ENCODE data around the gene MICAL2. TPM values are rescaled to one million over a fixed set of nuclear protein-coding genes. Genes with fewer than 3 reads are reported as not detected.

Gene MICAL2
- polyA plus RNA-seq, 2 donors = 4.5 to 6.2 TPM

DNA sequence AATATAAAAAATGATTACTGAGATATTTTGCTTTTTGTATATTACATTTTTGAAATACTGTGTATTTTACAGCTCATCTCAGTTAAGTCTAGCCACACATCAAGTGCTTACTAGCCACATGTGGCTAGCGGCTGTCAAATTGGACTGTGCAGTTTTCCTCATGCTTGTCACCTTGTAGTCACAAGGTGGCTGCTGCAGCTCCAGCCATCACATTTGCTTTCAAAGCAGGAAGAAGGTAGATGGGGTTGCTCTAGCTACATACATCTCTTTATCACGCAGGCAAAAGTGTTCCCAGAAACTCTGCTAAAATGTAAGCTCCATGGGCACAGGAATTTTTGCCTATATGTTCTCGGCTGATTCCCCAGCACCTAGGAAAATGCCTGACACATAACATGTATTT lies 61.5 kb downstream of the MICAL2 start:
- no peaks in the 10 kb centered on the region for H3K36me3 ChIP-seq (ENCODE audit: control insufficient read depth in 2 of 2, insufficient read depth in 2 of 2, low read length in 1 of 2)
- H3K27ac ChIP-seq (ENCODE audit: low read depth in 2 of 2, low read length in 1 of 2) = no peak overlapping the region
- 98% methylated on average over 3 of the region's 3 CpGs for WGBS, 2 donors
- H3K4me3 ChIP-seq (ENCODE audit: low read depth in 1 of 2, low read length in 2 of 2) = no peak overlapping the region
- no peaks in the 10 kb centered on the region for H3K27me3 ChIP-seq (ENCODE audit: control insufficient read depth in 1 of 2, insufficient read depth in 2 of 2, low read length in 2 of 2)
- H3K9me3 ChIP-seq (ENCODE audit: control insufficient read depth in 2 of 2, insufficient read depth in 1 of 2, low read depth in 1 of 2, low read length in 1 of 2) = no peaks in the 10 kb centered on the region
- H3K4me1 ChIP-seq (ENCODE audit: control insufficient read depth in 2 of 2, insufficient read depth in 2 of 2, low read length in 1 of 2) = peaks cover 0 to 3% of the 10 kb centered on the region in 2 donors

DNA sequence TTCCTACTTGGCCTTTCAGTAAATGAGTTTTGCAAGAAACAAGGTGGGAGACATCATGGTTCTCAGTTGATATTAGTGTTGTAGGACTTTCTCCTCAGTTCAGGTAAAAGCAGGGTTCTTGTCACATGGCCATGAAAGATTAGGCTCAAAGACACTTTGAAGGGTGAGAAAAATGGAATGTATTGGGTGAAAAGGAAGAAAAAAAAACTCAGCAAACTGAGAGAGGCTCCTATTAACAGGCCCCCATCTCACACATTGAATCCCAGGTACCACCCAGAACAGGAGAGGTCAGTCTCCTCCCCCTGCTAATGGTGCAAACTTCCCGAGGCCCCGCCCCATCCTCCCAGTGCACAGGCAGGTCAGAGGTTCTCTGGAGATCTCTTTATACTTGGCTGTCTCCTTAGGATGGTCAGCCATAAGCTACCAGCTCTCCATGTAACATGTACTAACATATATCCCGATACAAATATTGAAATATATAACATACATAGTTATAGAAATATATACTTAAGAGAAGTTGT lies 62.2 kb downstream of the MICAL2 start:
- Histone ChIP-seq H3K4me3 (ENCODE audit: low read depth in 1 of 2, low read length in 2 of 2) (no peak overlapping the region), H3K36me3 (ENCODE audit: control insufficient read depth in 2 of 2, insufficient read depth in 2 of 2, low read length in 1 of 2) (no peaks in the 10 kb centered on the region), H3K27me3 (ENCODE audit: control insufficient read depth in 1 of 2, insufficient read depth in 2 of 2, low read length in 2 of 2) (no peaks in the 10 kb centered on the region), H3K27ac (ENCODE audit: low read depth in 2 of 2, low read length in 1 of 2) (no peak overlapping the region), H3K4me1 (ENCODE audit: control insufficient read depth in 2 of 2, insufficient read depth in 2 of 2, low read length in 1 of 2) (peaks cover 0 to 3% of the 10 kb centered on the region in 2 donors), H3K9me3 (ENCODE audit: control insufficient read depth in 2 of 2, insufficient read depth in 1 of 2, low read depth in 1 of 2, low read length in 1 of 2) (no peaks in the 10 kb centered on the region)
- WGBS, 2 donors = 77 to 81% methylated on average over 3 of the region's 3 CpGs

GRCh38 chr11:12173111-12173510 lies 62.7 kb downstream of the MICAL2 start:
- Histone ChIP-seq H3K4me1 (ENCODE audit: control insufficient read depth in 2 of 2, insufficient read depth in 2 of 2, low read length in 1 of 2) (peaks cover 0 to 3% of the 10 kb centered on the region in 2 donors), H3K4me3 (ENCODE audit: low read depth in 1 of 2, low read length in 2 of 2) (no peak overlapping the region), H3K27ac (ENCODE audit: low read depth in 2 of 2, low read length in 1 of 2) (no peak overlapping the region), H3K9me3 (ENCODE audit: control insufficient read depth in 2 of 2, insufficient read depth in 1 of 2, low read depth in 1 of 2, low read length in 1 of 2) (no peaks in the 10 kb centered on the region), H3K36me3 (ENCODE audit: control insufficient read depth in 2 of 2, insufficient read depth in 2 of 2, low read length in 1 of 2) (no peaks in the 10 kb centered on the region), H3K27me3 (ENCODE audit: control insufficient read depth in 1 of 2, insufficient read depth in 2 of 2, low read length in 2 of 2) (no peaks in the 10 kb centered on the region)
- 86 to 88% methylated on average over 4 of the region's 4 CpGs for whole genome bisulfite sequencing, 2 donors

DNA sequence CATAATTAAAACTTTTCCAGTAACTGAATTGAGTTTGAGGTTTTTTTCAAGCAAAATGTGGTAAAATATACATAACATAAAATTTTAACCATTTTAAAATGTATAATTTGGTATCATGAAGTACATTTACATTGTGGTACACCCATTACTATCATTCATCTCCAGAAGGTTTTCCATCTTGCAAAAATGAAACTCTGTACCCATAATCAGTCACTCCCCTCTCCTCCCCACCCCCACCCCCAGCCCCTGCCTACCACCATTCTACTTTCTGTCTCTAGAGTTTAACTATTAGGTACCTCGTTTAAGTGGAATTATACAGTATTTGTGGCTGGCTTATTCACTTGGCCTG lies 63.7 kb downstream of the MICAL2 start:
- H3K9me3 ChIP-seq (ENCODE audit: control insufficient read depth in 2 of 2, insufficient read depth in 1 of 2, low read depth in 1 of 2, low read length in 1 of 2) = no peaks in the 10 kb centered on the region
- no peaks in the 10 kb centered on the region for H3K27me3 ChIP-seq (ENCODE audit: control insufficient read depth in 1 of 2, insufficient read depth in 2 of 2, low read length in 2 of 2)
- H3K4me1 ChIP-seq (ENCODE audit: control insufficient read depth in 2 of 2, insufficient read depth in 2 of 2, low read length in 1 of 2) = peaks cover 0 to 3% of the 10 kb centered on the region in 2 donors
- WGBS, 2 donors = 23 to 68% methylated on average over 1 of the region's 1 CpG
- no peaks in the 10 kb centered on the region for H3K36me3 ChIP-seq (ENCODE audit: control insufficient read depth in 2 of 2, insufficient read depth in 2 of 2, low read length in 1 of 2)
- no peak overlapping the region for H3K4me3 ChIP-seq (ENCODE audit: low read depth in 1 of 2, low read length in 2 of 2)
- H3K27ac ChIP-seq (ENCODE audit: low read depth in 2 of 2, low read length in 1 of 2) = no peak overlapping the region

DNA sequence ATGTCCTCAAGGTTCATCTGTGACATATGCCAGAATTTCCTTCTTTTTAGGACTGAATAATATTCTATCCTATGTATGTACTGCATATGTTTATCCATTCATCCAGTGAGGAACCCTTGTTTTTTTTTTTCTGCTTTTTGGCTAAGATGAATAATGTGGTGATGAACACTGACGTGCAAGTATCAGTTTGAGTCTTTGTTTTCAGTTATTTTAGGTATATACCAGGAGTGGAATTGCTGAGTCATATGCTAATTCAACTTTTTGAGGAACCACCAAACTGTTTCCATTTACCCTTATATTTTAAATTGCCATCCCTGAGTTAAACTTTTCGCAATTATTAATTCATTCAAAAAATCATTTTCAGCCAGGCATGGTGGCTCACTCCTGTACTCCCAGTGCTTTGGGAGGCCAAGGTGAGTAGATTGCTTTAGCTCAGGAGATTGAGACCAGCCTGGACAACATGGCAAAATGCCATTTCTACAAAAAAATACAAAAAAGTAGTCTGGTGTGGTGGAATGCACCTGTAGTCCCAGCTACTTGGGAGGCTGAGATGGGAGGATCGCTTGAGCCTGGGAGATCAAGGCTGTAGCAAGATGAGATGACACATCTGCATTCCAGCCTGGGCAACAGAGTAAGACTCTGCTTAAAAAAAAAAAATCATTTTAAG lies 64.2 kb downstream of the MICAL2 start:
- Histone ChIP-seq H3K27me3 (ENCODE audit: control insufficient read depth in 1 of 2, insufficient read depth in 2 of 2, low read length in 2 of 2) (no peaks in the 10 kb centered on the region), H3K4me1 (ENCODE audit: control insufficient read depth in 2 of 2, insufficient read depth in 2 of 2, low read length in 1 of 2) (peaks cover 0 to 3% of the 10 kb centered on the region in 2 donors), H3K36me3 (ENCODE audit: control insufficient read depth in 2 of 2, insufficient read depth in 2 of 2, low read length in 1 of 2) (no peaks in the 10 kb centered on the region), H3K27ac (ENCODE audit: low read depth in 2 of 2, low read length in 1 of 2) (no peak overlapping the region), H3K9me3 (ENCODE audit: control insufficient read depth in 2 of 2, insufficient read depth in 1 of 2, low read depth in 1 of 2, low read length in 1 of 2) (no peaks in the 10 kb centered on the region), H3K4me3 (ENCODE audit: low read depth in 1 of 2, low read length in 2 of 2) (no peak overlapping the region)
- WGBS, 2 donors = 74 to 80% methylated on average over 3 of the region's 3 CpGs

- Histone ChIP-seq H3K27me3 (ENCODE audit: control insufficient read depth in 1 of 2, insufficient read depth in 2 of 2, low read length in 2 of 2) (no peaks in the 10 kb centered on the region), H3K9me3 (ENCODE audit: control insufficient read depth in 2 of 2, insufficient read depth in 1 of 2, low read depth in 1 of 2, low read length in 1 of 2) (no peaks in the 10 kb centered on the region), H3K36me3 (ENCODE audit: control insufficient read depth in 2 of 2, insufficient read depth in 2 of 2, low read length in 1 of 2) (no peaks in the 10 kb centered on the region), H3K27ac (ENCODE audit: low read depth in 2 of 2, low read length in 1 of 2) (no peak overlapping the region), H3K4me1 (ENCODE audit: control insufficient read depth in 2 of 2, insufficient read depth in 2 of 2, low read length in 1 of 2) (peaks cover 0 to under 1% of the 10 kb centered on the region in 2 donors), H3K4me3 (ENCODE audit: low read depth in 1 of 2, low read length in 2 of 2) (no peak overlapping the region)
- 30 to 53% methylated on average over 4 of the region's 4 CpGs for WGBS, 2 donors
These were observed 65.4 kb downstream of the MICAL2 start for GRCh38 chr11:12175694-12176241.

GRCh38 chr11:12176410-12176809 lies 66.0 kb downstream of the MICAL2 start:
- Histone ChIP-seq H3K4me3 (ENCODE audit: low read depth in 1 of 2, low read length in 2 of 2) (no peak overlapping the region), H3K27ac (ENCODE audit: low read depth in 2 of 2, low read length in 1 of 2) (no peak overlapping the region), H3K9me3 (ENCODE audit: control insufficient read depth in 2 of 2, insufficient read depth in 1 of 2, low read depth in 1 of 2, low read length in 1 of 2) (no peaks in the 10 kb centered on the region), H3K4me1 (ENCODE audit: control insufficient read depth in 2 of 2, insufficient read depth in 2 of 2, low read length in 1 of 2) (no peaks in the 10 kb centered on the region), H3K36me3 (ENCODE audit: control insufficient read depth in 2 of 2, insufficient read depth in 2 of 2, low read length in 1 of 2) (no peaks in the 10 kb centered on the region), H3K27me3 (ENCODE audit: control insufficient read depth in 1 of 2, insufficient read depth in 2 of 2, low read length in 2 of 2) (no peaks in the 10 kb centered on the region)
- WGBS, 2 donors = 93 to 94% methylated on average over 4 of the region's 4 CpGs

DNA sequence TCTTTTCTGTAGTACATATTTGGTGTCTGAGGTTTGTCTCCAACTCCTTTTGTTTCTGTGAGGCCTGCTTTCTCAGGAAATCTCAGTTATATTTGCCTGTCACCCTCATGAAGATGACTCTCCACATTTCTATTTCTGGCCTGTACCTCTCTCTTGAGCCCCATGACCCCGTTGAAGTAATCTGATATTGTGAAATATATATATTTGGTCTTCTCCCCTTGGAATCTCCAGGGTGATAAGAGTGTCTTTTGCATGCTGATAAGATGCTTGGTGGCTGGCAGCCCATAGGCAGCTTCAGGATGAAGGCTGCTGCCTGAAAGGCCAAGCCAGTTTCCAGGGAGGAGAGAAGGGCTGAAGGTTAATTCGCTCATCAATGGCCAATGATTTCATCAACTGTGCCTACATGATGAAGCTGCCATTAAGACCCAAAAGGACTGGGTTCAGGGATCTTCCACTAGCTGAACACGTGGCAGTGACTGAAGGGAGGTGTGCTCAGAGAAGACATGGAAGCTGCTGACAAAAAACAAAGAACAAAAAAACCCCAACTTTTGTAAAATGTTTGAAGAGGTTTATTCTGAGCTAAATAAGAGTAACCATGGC lies 67.4 kb downstream of the MICAL2 start:
- WGBS, 2 donors = 60 to 81% methylated on average over 3 of the region's 3 CpGs
- no peak overlapping the region for H3K27ac ChIP-seq (ENCODE audit: low read depth in 2 of 2, low read length in 1 of 2)

DNA sequence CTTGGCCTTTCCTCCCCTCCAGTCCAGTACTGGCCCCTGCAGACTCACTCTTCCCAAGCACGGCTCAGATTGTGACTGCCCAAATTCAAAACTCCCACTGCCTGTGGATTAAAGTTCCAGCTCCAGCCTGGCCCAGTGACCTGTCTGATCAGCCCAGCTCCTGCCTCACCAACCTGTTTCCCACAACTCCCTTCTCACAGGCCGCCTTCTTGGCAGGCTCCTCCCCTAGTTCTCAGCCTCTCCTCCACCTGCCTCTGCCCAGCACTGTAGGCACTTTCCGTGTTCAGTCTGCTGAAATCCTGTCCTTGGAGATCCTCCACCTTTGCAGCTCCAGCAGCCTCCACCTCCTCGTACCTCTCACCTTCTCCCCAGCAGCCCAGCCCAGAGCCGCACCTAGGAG lies 68.6 kb downstream of the MICAL2 start:
- Histone ChIP-seq H3K4me3 (ENCODE audit: low read depth in 1 of 2, low read length in 2 of 2) (no peak overlapping the region), H3K27ac (ENCODE audit: low read depth in 2 of 2, low read length in 1 of 2) (peak overlapping the region in 1 of 2 donors; percentile 27), H3K36me3 (ENCODE audit: control insufficient read depth in 2 of 2, insufficient read depth in 2 of 2, low read length in 1 of 2) (no peaks in the 10 kb centered on the region), H3K27me3 (ENCODE audit: control insufficient read depth in 1 of 2, insufficient read depth in 2 of 2, low read length in 2 of 2) (no peaks in the 10 kb centered on the region), H3K9me3 (ENCODE audit: control insufficient read depth in 2 of 2, insufficient read depth in 1 of 2, low read depth in 1 of 2, low read length in 1 of 2) (no peaks in the 10 kb centered on the region), H3K4me1 (ENCODE audit: control insufficient read depth in 2 of 2, insufficient read depth in 2 of 2, low read length in 1 of 2) (peaks cover 0 to 3% of the 10 kb centered on the region in 2 donors)
- WGBS, 2 donors = 62 to 65% methylated on average over 5 of the region's 5 CpGs

More for the DNA sequence above, 67.4 kb downstream of the MICAL2 start:
- Histone ChIP-seq H3K27me3 (ENCODE audit: control insufficient read depth in 1 of 2, insufficient read depth in 2 of 2, low read length in 2 of 2) (no peaks in the 10 kb centered on the region), H3K9me3 (ENCODE audit: control insufficient read depth in 2 of 2, insufficient read depth in 1 of 2, low read depth in 1 of 2, low read length in 1 of 2) (no peaks in the 10 kb centered on the region), H3K36me3 (ENCODE audit: control insufficient read depth in 2 of 2, insufficient read depth in 2 of 2, low read length in 1 of 2) (no peaks in the 10 kb centered on the region), H3K4me1 (ENCODE audit: control insufficient read depth in 2 of 2, insufficient read depth in 2 of 2, low read length in 1 of 2) (peaks cover 0 to 3% of the 10 kb centered on the region in 2 donors), H3K4me3 (ENCODE audit: low read depth in 1 of 2, low read length in 2 of 2) (no peak overlapping the region)
